GM19468 (cell line): ENCODE data around the gene IGSF11.

Experiments
- ATAC-seq: cut with Tn5 transposase; IDR thresholded peaks from one replicate; pipeline ENCODE4 v1.9.1; 2021; ENCODE audit warnings: mild to moderate bottlenecking, moderate library complexity, moderate number of reproducible peaks; ENCODE audit not compliant: unreplicated experiment; ENCODE audit errors: extremely low read depth

The IGSF11 gene

GRCh38 chr3:118960876-118961450 is 73.7 kb downstream of the IGSF11 start:
- ATAC-seq, result no peak

- no peak for ATAC-seq
These were observed 78.6 kb downstream of the IGSF11 start for GRCh38 chr3:118955914-118956556.

- ATAC-seq, result no peak
These were observed 83.6 kb downstream of the IGSF11 start for GRCh38 chr3:118951089-118951488.

GRCh38 chr3:118949113-118949760 is 85.4 kb downstream of the IGSF11 start:
- ATAC-seq, result no peak

GRCh38 chr3:118948146-118948545 is 86.5 kb downstream of the IGSF11 start:
- ATAC-seq, result no peak

- ATAC-seq, result no peak
These were observed 88.2 kb downstream of the IGSF11 start for GRCh38 chr3:118946449-118946848.

GRCh38 chr3:118945834-118946233 is 88.8 kb downstream of the IGSF11 start:
- no peak for ATAC-seq

- ATAC-seq, result no peak
These were observed 91.0 kb downstream of the IGSF11 start for GRCh38 chr3:118943597-118943996.

- no peak for ATAC-seq
These were observed 92.0 kb downstream of the IGSF11 start for GRCh38 chr3:118942671-118943070.

- ATAC-seq, result no peak
These were observed 92.5 kb downstream of the IGSF11 start for GRCh38 chr3:118942195-118942594.

- no peak for ATAC-seq
These were observed 93.4 kb downstream of the IGSF11 start for GRCh38 chr3:118941236-118941635.

GRCh38 chr3:118938183-118938961 is 96.3 kb downstream of the IGSF11 start:
- ATAC-seq, result no peak

GRCh38 chr3:118936811-118937210 is 97.8 kb downstream of the IGSF11 start:
- ATAC-seq, result no peak

GRCh38 chr3:118932822-118933558 is 101.7 kb downstream of the IGSF11 start:
- ATAC-seq, result no peak

- ATAC-seq, result no peak
These were observed 102.7 kb downstream of the IGSF11 start for GRCh38 chr3:118931996-118932395.

- ATAC-seq, result no peak
These were observed 107.2 kb downstream of the IGSF11 start for GRCh38 chr3:118927449-118927848.

GRCh38 chr3:118912188-118912587 is 122.5 kb downstream of the IGSF11 start:
- ATAC-seq, result no peak

- no peak for ATAC-seq
These were observed 124.3 kb downstream of the IGSF11 start for GRCh38 chr3:118910332-118910731.

- no peak for ATAC-seq
These were observed 124.9 kb downstream of the IGSF11 start for GRCh38 chr3:118909763-118910162.

GRCh38 chr3:118907909-118908308 is 126.7 kb downstream of the IGSF11 start:
- ATAC-seq, result no peak
